Caco-2 (cell line): ENCODE measurements around the gene HOMER1. TPM values are rescaled to one million over a fixed set of nuclear protein-coding genes. Genes with fewer than 3 reads are reported as not detected.

Experiments used
- Bru-seq: library from RNA; stranded (reverse); fragments of 400-500 nt; gene quantifications from one replicate; lab custom pipeline; 2021; lab: Mats Ljungman, UMichigan
- BruChase-seq, 2 experiments: library from RNA; stranded (reverse); fragments of 400-500 nt; gene quantifications; one replicate each; lab custom pipeline; 2021; lab: Mats Ljungman, UMichigan
- BruUV-seq: library from RNA; stranded (reverse); fragments of 400-500 nt; replicated peaks from 2 replicates; lab custom pipeline; 2021; lab: Mats Ljungman, UMichigan
- CTCF ChIA-PET: fragments of 300-600 bp; sonication (Branson Sonifier 250); formaldehyde crosslinking; loops from one replicate; lab custom pipeline; 2022; ENCODE audit warnings: antibody characterized with exemption; lab: Charles Lee
- POLR2A ChIA-PET: fragments of 300-600 bp; sonication (Branson Sonifier 250); formaldehyde crosslinking; loops from one replicate; lab custom pipeline; 2022; ENCODE audit warnings: antibody characterized with exemption; lab: Charles Lee
- DNase-seq, 2 experiments: peaks; one replicate each; pipeline versions ENCODE4 v3.0.0 to v3.0.0-alpha.2; 2020 to 2022
- H3K27me3 ChIP-seq: replicated peaks from 2 replicates; pipeline ENCODE4 v1.6.0; 2011; ENCODE audit warnings: low read length; ENCODE audit not compliant: control insufficient read depth, insufficient read depth
- H3K36me3 ChIP-seq: 2 replicates; pipeline ENCODE4 v1.5.1; 2011; ENCODE audit warnings: low read length; ENCODE audit not compliant: control insufficient read depth, insufficient read depth
- H3K4me1 ChIP-seq: fragments of 250-450 bp; sonication (Bioruptor Pico); 2 replicates; pipeline ENCODE4 v1.5.1; 2020; ENCODE audit warnings: mild to moderate bottlenecking
- H3K4me3 ChIP-seq: 2 replicates; pipeline ENCODE4 v1.5.1; 2011; ENCODE audit warnings: low read depth, mild to moderate bottlenecking, control low read depth, low read length
- H3K9me3 ChIP-seq: fragments of 250-450 bp; sonication (Bioruptor Pico); 2 replicates; pipeline ENCODE4 v1.5.1; 2020; ENCODE audit warnings: mild to moderate bottlenecking, moderate library complexity
- H3K27ac Mint-ChIP-seq: one replicate; pipeline ENCODE4 v1.8.0; 2022; ENCODE audit warnings: mixed read lengths; ENCODE audit not compliant: unreplicated experiment
- H3K27me3 Mint-ChIP-seq: one replicate; pipeline ENCODE4 v1.8.0; 2022; ENCODE audit warnings: mixed read lengths; ENCODE audit not compliant: insufficient read depth, unreplicated experiment
- H3K36me3 Mint-ChIP-seq: one replicate; pipeline ENCODE4 v1.8.0; 2022; ENCODE audit warnings: mild to moderate bottlenecking, mixed read lengths; ENCODE audit not compliant: insufficient read depth, unreplicated experiment
- H3K4me1 Mint-ChIP-seq: one replicate; pipeline ENCODE4 v1.8.0; 2022; ENCODE audit warnings: low read depth, mixed read lengths; ENCODE audit not compliant: unreplicated experiment
- H3K4me3 Mint-ChIP-seq: one replicate; pipeline ENCODE4 v1.8.0; 2022; ENCODE audit warnings: mild to moderate bottlenecking, moderate library complexity, mixed read lengths; ENCODE audit not compliant: unreplicated experiment
- H3K9me3 Mint-ChIP-seq: one replicate; pipeline ENCODE4 v1.8.0; 2022; ENCODE audit warnings: mixed read lengths; ENCODE audit not compliant: unreplicated experiment
- CTCF ChIP-seq, 2 experiments: fragments of 200-600 bp in 1 of 2; IDR thresholded peaks; 1 replicate in 1 of 2; 2 replicates in 1 of 2; pipeline versions ENCODE4 v1.5.1 to v1.8.0; 2011 to 2022; ENCODE audit warnings: antibody characterized with exemption in 1 of 2, control low read depth in 1 of 2, inconsistent platforms in 1 of 2, low read depth in 1 of 2, low read length in 1 of 2, mild to moderate bottlenecking in 1 of 2, moderate library complexity in 1 of 2; ENCODE audit not compliant: insufficient read depth in 1 of 2, severe bottlenecking in 1 of 2, unreplicated experiment in 1 of 2
- intact Hi-C: fragments of 100-400 bp; cut with micrococcal nuclease; formaldehyde crosslinking; loops from one replicate; pipeline ENCODE4 v1.10.0; 2022; ENCODE audit not compliant: unreplicated experiment
- long read RNA-seq: library from polyadenylated mRNA; stranded (forward); transcript quantifications from one replicate; pipeline ENCODE4 v2.0.0, GENCODE V29; 2022
- total RNA-seq: library from RNA; stranded (reverse); gene quantifications from 2 replicates; pipeline ENCODE4 v1.2.3, GENCODE V29; 2022

The HOMER1 gene, protein sequence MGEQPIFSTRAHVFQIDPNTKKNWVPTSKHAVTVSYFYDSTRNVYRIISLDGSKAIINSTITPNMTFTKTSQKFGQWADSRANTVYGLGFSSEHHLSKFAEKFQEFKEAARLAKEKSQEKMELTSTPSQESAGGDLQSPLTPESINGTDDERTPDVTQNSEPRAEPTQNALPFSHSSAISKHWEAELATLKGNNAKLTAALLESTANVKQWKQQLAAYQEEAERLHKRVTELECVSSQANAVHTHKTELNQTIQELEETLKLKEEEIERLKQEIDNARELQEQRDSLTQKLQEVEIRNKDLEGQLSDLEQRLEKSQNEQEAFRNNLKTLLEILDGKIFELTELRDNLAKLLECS
- total RNA-seq (22.2 and 24.0 TPM in 2 replicates), Bru-seq, nascent RNA (percentile 74 among the genes with signal in this experiment), BruChase-seq, experiment 1, labeled RNA remaining after a 2-hour chase (percentile 75 among the genes with signal in this experiment), BruChase-seq, experiment 2, labeled RNA remaining after a 6-hour chase (percentile 73 among the genes with signal in this experiment)
- long read RNA-seq, full-length matches to known transcripts: 22 of 24 reads
- long read RNA-seq, partial matches to known transcripts: 1 of 24 reads
- long read RNA-seq, other reads (novel, unspliced or antisense): 1 of 24 reads

GRCh38 chr5:79513704-79514390 is at the start of gene HOMER1:
Gene HOMER1, minus strand, starts transcription at chr5:79514134. Its CDS starts 1,360 bp downstream, at chr5:79512774.
- peak; percentile 86 to 88 for DNase-seq
- H3K36me3 Mint-ChIP-seq: peaks cover 17% of the 10 kb centered on the region

DNA sequence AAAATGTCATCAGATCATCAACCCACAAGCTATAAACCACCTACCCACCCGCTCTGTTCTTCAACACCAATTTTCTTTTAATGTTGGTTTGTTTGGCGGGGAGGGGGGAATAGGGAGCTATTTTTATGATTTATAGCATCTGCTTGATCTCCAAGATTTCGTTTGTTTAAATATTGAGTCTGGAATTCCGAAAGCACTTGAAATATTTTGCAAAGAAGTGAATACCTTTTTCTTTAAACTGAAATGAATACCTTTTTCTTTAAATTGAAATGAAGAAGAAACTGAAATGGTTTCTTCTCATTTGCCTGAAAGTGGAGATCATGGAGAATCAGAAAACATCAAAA is 49.3 kb upstream of the HOMER1 start:
- intact Hi-C loops: no loop called here
- no peaks in the 10 kb centered on the region for H3K9me3 ChIP-seq
- Mint-ChIP-seq H3K4me1 (no peaks in the 10 kb centered on the region), H3K9me3 (no peaks in the 10 kb centered on the region), H3K36me3 (no peaks in the 10 kb centered on the region), H3K4me3 (no peak overlapping the region), H3K27ac (no peak overlapping the region), H3K27me3 (no peaks in the 10 kb centered on the region)
- no peak overlapping the region for H3K4me3 ChIP-seq
- no peaks in the 10 kb centered on the region for H3K4me1 ChIP-seq
- no peaks in the 10 kb centered on the region for H3K27me3 ChIP-seq
- no peaks in the 10 kb centered on the region for H3K36me3 ChIP-seq
- BruUV-seq: no TSS peak
- TF ChIP-seq CTCF (IDR thresholded peaks at IDR 0.05; ENCODE audit: insufficient read depth in 1 of 2, low read depth in 1 of 2, low read length in 1 of 2, severe bottlenecking in 1 of 2, unreplicated experiment in 1 of 2): no peak
- ChIA-PET CTCF (no interaction called here), POLR2A (no interaction called here)
- no peak for DNase-seq

More at GRCh38 chr5:79513704-79514390, at the start of gene HOMER1:
- H3K27me3 ChIP-seq: no peaks in the 10 kb centered on the region
- peaks cover 15% of the 10 kb centered on the region; the same call in 1 of the 2 replicates for H3K4me1 ChIP-seq
- ChIA-PET CTCF (interaction anchor here (0.6 to 0.8 kb wide), 2 partner anchors 22 to 381 kb away, joined by 3 to 4 read pairs; no protein-coding TSS in a partner anchor), POLR2A (interaction anchor here (0.6 to 2.1 kb wide), 13 partner anchors 12 to 869 kb away, joined by 3 to 13 read pairs (median 6); partner anchors contain the start of gene TENT2)
- H3K27me3 Mint-ChIP-seq: no peaks in the 10 kb centered on the region
- peak within 1 kb of the TSS; percentile 91 for H3K27ac Mint-ChIP-seq
- H3K4me1 Mint-ChIP-seq: peaks cover 9% of the 10 kb centered on the region
- no peaks in the 10 kb centered on the region for H3K36me3 ChIP-seq
- no peaks in the 10 kb centered on the region for H3K9me3 Mint-ChIP-seq
- H3K4me3 Mint-ChIP-seq: peak within 1 kb of the TSS; percentile 85
- no peak for TF ChIP-seq CTCF (IDR thresholded peaks at IDR 0.05; ENCODE audit: insufficient read depth in 1 of 2, low read depth in 1 of 2, low read length in 1 of 2, severe bottlenecking in 1 of 2, unreplicated experiment in 1 of 2)
- intact Hi-C loops: loop anchor here (1.0 kb wide), 1 partner anchor 98 kb away; the partner anchor contains the start of gene TENT2
- no peaks in the 10 kb centered on the region for H3K9me3 ChIP-seq
- no TSS peak for BruUV-seq
- peak within 1 kb of the TSS; percentile 93 for H3K4me3 ChIP-seq
